DMS153 (cell line): ENCODE data around the gene NPTX2.

Source experiments
- DNase-seq: peaks from one replicate; lab custom pipeline; 2025; lab: John Stamatoyannopoulos, UW

Gene NPTX2

GRCh38 chr7:98654524-98655272, 37.6 kb downstream of the NPTX2 start:
- no peak for DNase-seq

DNA sequence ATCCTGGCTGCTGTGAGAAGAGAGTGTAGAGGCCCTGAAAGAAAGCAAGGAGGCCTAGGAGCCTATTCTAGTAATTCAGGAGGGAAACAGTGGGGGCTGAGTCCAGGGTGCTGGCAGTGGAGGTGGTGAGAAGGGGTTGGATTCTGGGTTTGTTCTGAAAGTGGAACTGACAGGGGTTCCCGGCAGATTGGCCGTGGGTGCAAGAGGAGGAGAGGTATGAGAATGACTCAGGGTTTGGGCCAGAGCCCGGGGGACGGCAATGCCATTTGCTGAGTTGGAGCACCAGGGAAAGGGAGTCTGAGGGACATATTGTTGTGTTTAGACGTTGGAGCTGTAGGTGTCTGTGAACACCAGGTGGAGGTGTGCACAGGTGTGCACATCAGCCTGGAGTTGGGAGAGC, 38.5 kb downstream of the NPTX2 start:
- DNase-seq: no peak

- DNase-seq: no peak
These were observed 39.8 kb downstream of the NPTX2 start for GRCh38 chr7:98656899-98657298.

DNA sequence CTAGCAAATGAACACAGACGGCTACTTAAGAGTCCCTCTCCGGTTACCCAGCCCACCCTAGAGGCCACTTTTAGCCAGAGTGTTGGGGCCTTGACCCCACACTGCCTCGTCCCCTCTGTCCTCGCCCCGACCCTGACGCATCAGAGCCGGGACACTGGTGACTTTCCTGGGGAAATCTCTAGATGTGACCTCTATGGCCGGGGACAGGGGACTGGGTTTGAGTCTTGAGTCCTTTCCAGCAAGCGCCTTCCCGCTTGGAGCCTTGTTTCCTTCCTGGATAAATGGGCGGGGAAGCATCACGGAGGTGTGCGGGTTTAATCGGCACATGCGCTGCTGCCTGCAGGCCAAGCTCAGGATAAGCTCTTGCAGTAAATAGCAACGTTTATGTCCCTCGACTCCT, 40.7 kb downstream of the NPTX2 start:
- DNase-seq: no peak

- no peak for DNase-seq
These were observed 42.7 kb downstream of the NPTX2 start for GRCh38 chr7:98659756-98660155.

DNA sequence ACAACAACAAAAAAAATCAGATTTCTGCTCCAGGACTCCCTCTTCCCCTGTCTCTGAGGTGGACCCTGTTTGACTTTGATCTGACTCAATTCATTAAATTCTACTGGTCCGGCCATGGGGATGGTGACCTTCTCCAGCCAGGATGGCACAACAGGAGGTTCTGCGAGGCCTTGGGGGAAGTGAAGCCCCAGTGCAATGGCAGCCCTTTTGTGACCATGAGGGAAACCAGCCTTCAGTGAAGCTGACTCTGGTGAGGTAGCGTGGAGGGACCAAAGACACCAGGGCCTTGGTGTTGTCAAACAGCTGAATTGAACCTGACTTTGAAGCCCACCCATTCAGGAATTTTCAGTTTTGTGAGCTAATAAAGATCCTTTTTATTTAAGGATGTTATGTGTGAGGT, 44.5 kb downstream of the NPTX2 start:
- no peak for DNase-seq

- DNase-seq: no peak
These were observed 45.2 kb downstream of the NPTX2 start for GRCh38 chr7:98662289-98662688.

- no peak for DNase-seq
These were observed 47.8 kb downstream of the NPTX2 start for GRCh38 chr7:98664882-98665281.

DNA sequence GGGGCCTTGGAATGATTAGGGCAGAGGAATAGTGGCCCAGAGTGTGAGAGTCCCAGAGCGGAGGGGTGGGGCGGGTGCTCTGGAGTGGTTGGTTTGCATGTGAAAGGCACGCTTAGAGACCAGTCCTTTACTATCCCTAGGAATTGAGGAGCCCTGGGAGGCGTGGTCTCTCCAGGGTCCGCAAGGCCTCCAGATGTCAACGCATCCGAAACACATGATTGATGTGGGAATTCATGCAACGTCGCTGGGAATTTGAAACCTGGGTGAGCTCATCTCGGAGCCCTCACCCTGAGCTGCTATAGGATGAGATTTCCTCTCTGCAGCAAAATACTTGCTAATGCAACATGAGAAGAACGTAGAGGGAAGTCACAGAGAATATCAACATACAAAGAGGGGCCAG, 51.2 kb downstream of the NPTX2 start:
- DNase-seq: no peak

DNA sequence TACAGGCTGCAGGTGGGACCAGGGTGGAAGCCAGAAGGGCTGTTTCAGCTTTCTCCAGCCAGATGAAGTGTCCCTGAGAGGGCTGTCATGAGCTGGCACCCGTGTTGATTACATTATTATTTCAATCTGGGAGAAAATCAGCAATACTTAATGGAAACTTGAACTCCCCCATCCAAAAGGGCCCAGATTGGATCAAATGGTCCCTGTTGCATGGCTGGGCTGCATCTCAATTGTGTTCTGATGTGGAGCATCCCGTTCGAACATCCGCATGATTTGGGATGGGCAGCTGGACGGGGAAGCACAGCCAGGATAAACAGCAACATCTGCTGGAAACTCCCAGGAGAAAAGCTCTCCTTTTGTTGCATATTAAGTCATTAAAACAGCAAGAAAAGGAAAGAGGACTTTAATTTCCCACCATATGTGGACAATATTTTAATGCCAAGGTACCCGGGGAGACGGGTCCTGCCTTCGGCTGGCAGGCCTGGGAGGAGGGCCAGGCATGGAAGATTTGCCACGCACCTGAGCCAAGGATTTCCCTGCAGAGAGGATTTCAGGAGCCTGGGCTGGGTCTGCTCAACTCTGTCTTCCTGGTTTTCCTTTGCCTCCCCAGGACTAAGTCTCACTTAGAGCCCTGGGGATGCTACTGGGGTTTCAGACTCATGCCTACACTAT, 52.4 kb downstream of the NPTX2 start:
- DNase-seq: no peak

GRCh38 chr7:98670186-98670585, 53.1 kb downstream of the NPTX2 start:
- DNase-seq: no peak

GRCh38 chr7:98671733-98672331, 54.7 kb downstream of the NPTX2 start:
- DNase-seq: no peak

DNA sequence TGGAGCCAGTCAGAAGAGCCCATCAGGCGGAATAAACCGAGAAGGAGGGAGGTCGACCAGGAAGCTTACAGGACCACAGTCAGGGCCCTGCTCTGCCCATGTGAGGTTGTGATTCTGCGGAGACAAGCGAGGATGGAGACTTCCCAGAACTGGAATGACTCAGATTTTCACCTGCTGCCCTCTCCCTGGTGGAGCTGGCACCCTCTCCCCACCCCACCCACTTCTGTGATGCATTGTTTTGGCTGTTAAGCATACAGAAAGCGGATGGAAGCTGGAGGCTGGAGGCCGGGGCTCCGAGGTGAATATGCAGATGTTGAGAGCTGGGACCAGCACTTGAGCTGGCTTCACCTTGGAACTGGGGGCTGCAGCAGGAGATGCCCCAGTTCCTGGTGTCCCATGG, 57.4 kb downstream of the NPTX2 start:
- no peak for DNase-seq

- DNase-seq: no peak
These were observed 57.8 kb downstream of the NPTX2 start for GRCh38 chr7:98674881-98675280.

- no peak for DNase-seq
These were observed 61.1 kb downstream of the NPTX2 start for GRCh38 chr7:98678215-98678614.
